Measurements from ENCODE around the gene TTLL12.

GRCh38 chr22:43201486-43202219, 14.7 kb upstream of the TTLL12 start:
- no peak for TF ChIP-seq REST (IDR thresholded peaks at IDR 0.05; ENCODE audit: unreplicated experiment)
- TF ChIP-seq EZH2phosphoT487 (IDR thresholded peaks at IDR 0.05; ENCODE audit: unreplicated experiment), result no peak
- TF ChIP-seq POLR2AphosphoS5 (IDR thresholded peaks at IDR 0.05; ENCODE audit: low read depth), result no peak
- no peak for TF ChIP-seq CTCF (conservative IDR thresholded peaks at IDR 0.05; ENCODE audit: low read depth in 2 of 2)
- TF ChIP-seq EZH2 (IDR thresholded peaks at IDR 0.05; ENCODE audit: low read depth, unreplicated experiment), result no peak
- TF ChIP-seq ZNF114 (CRISPR knock-in tag; IDR thresholded peaks at IDR 0.05), result no peak
- no peak for TF ChIP-seq STAT1 (IDR thresholded peaks at IDR 0.05; ENCODE audit: unreplicated experiment)
- no peak for TF ChIP-seq JUNB (IDR thresholded peaks at IDR 0.05; ENCODE audit: unreplicated experiment)
- no peak for TF ChIP-seq ETS1 (IDR thresholded peaks at IDR 0.05)
- TF ChIP-seq ZNF462 (CRISPR knock-in tag; IDR thresholded peaks at IDR 0.05), result no peak

Measured in GM23338 (cell line).